ENCODE data around the gene DYNC2H1.

DYNC2H1 gene

DNA sequence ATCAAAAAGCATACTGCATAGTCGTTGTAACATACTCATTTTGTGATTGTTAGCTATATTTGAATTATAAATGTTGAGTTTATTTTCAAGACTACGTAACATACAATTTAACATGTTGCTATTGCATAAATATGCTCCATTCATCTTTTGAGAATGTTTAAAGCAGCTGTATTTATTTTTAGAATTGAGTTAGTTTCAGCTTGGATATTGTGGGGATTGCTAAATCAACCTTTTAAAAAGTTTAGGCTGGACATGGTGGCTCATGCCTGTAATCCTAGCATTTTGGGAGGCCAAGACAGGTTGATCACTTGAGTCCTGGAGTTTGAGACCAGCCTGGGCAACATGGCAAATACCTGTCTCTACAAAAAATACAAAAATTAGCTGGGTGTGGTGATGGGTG, 288.1 kb downstream of the DYNC2H1 start:
- TF ChIP-seq FOXM1 (IDR thresholded peaks at IDR 0.05; ENCODE audit: borderline replicate concordance), result no peak
- ChIA-PET CTCF (no interaction called here), POLR2A (no interaction called here)
- DNase-seq (ENCODE audit: extremely low spot score), result no peak

DNA sequence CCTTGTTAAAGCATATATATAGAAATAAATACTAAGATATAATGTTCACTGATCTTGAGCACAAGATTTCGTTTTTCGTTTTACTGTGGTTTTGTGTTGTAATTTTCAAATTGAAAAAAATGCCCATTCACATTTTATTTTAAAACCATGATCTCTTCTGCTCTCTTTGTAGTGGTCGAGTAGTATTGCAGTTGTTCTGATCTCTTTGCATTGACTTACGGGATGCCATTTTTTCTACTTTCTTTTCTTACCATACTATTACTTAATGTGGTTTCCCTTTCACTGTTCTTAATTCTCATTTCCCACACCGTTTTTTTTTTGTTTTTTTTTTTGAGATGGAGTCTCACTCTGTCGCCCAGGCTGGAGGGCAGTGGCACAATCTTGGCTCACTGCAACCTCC, 289.6 kb downstream of the DYNC2H1 start:
- ChIA-PET POLR2A (no interaction called here), CTCF (no interaction called here)
- DNase-seq (ENCODE audit: extremely low spot score), result no peak
- TF ChIP-seq L3MBTL2 (conservative IDR thresholded peaks at IDR 0.05) (no peak), TARDBP (IDR thresholded peaks at IDR 0.05) (no peak), HDGF (IDR thresholded peaks at IDR 0.05; ENCODE audit: borderline replicate concordance) (no peak), ELF4 (IDR thresholded peaks at IDR 0.05) (no peak), SP1 (IDR thresholded peaks at IDR 0.05) (no peak), LEF1 (IDR thresholded peaks at IDR 0.05; ENCODE audit: borderline replicate concordance) (no peak), ARNT (IDR thresholded peaks at IDR 0.05) (no peak), BHLHE40 (IDR thresholded peaks at IDR 0.05; ENCODE audit: borderline replicate concordance) (no peak), CTBP1 (IDR thresholded peaks at IDR 0.05; ENCODE audit: borderline replicate concordance) (no peak), FOXA1 (IDR thresholded peaks at IDR 0.05) (no peak), FOXM1 (IDR thresholded peaks at IDR 0.05; ENCODE audit: borderline replicate concordance) (no peak), ZNF384 (IDR thresholded peaks at IDR 0.05) (no peak), FOXK2 (IDR thresholded peaks at IDR 0.05) (no peak)

DNA sequence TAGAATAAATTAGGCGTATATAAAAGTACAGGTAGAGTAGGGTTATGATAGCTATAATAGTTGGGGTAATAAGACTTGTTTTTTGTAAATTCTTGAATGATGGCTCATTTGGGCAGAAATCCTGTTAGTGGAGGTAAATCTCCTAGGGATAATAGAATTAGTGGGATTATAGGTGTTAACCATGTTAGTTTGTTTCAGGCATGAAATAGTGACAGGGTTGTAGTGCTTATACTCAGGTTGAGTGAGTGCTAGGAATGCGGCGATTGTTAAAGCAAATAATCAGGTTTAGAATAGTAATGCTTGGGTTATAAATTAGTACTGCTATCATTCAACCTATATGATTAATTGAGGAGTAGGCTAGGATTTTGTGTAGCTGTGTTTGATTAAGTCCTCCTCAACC, 297.1 kb downstream of the DYNC2H1 start:
- ChIA-PET CTCF (no interaction called here), POLR2A (no interaction called here)
- DNase-seq (ENCODE audit: extremely low spot score), result no peak
- TF ChIP-seq ARNT (IDR thresholded peaks at IDR 0.05) (no peak), BHLHE40 (IDR thresholded peaks at IDR 0.05; ENCODE audit: borderline replicate concordance) (no peak), L3MBTL2 (conservative IDR thresholded peaks at IDR 0.05) (no peak)

DNA sequence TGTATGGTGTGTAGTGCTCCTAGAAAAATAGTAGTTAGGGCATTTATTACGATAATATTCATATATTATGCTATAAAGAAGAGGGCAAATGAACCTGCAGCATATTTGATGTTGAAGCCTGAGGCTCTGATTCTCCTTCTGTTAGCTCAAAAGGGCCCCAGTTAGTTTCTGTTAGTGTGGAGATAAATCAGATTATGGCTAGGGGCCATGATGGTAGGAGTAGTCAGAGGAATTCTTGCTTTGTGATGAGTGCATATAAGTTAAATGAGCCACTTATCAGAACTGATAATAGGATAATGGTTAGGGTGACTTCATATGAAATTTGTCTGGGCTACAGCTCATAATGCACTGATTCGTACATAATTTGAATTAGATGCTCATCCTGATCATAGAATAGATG, 298.4 kb downstream of the DYNC2H1 start:
- DNase-seq (ENCODE audit: extremely low spot score), result no peak
- ChIA-PET POLR2A (no interaction called here), CTCF (no interaction called here)
- TF ChIP-seq NFRKB (IDR thresholded peaks at IDR 0.05), result no peak
- TF ChIP-seq FOXK2 (IDR thresholded peaks at IDR 0.05), result no peak
- TF ChIP-seq L3MBTL2 (conservative IDR thresholded peaks at IDR 0.05), result no peak
- TF ChIP-seq CTBP1 (IDR thresholded peaks at IDR 0.05; ENCODE audit: borderline replicate concordance), result no peak
- no peak for TF ChIP-seq HDGF (IDR thresholded peaks at IDR 0.05; ENCODE audit: borderline replicate concordance)
- TF ChIP-seq ARNT (IDR thresholded peaks at IDR 0.05), result no peak
- TF ChIP-seq, protein P1, sequence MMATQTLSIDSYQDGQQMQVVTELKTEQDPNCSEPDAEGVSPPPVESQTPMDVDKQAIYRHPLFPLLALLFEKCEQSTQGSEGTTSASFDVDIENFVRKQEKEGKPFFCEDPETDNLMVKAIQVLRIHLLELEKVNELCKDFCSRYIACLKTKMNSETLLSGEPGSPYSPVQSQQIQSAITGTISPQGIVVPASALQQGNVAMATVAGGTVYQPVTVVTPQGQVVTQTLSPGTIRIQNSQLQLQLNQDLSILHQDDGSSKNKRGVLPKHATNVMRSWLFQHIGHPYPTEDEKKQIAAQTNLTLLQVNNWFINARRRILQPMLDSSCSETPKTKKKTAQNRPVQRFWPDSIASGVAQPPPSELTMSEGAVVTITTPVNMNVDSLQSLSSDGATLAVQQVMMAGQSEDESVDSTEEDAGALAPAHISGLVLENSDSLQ (IDR thresholded peaks at IDR 0.05), result no peak
- no peak for TF ChIP-seq BHLHE40 (IDR thresholded peaks at IDR 0.05; ENCODE audit: borderline replicate concordance)
- TF ChIP-seq ELF4 (IDR thresholded peaks at IDR 0.05), result no peak
- no peak for TF ChIP-seq SUZ12 (IDR thresholded peaks at IDR 0.05)
- no peak for TF ChIP-seq ZNF384 (IDR thresholded peaks at IDR 0.05)
- TF ChIP-seq TARDBP (IDR thresholded peaks at IDR 0.05), result no peak
- no peak for TF ChIP-seq FOXA1 (IDR thresholded peaks at IDR 0.05)
- no peak for TF ChIP-seq SP1 (IDR thresholded peaks at IDR 0.05)
- no peak for TF ChIP-seq FOXM1 (IDR thresholded peaks at IDR 0.05; ENCODE audit: borderline replicate concordance)
- TF ChIP-seq LEF1 (IDR thresholded peaks at IDR 0.05; ENCODE audit: borderline replicate concordance), result no peak

DNA sequence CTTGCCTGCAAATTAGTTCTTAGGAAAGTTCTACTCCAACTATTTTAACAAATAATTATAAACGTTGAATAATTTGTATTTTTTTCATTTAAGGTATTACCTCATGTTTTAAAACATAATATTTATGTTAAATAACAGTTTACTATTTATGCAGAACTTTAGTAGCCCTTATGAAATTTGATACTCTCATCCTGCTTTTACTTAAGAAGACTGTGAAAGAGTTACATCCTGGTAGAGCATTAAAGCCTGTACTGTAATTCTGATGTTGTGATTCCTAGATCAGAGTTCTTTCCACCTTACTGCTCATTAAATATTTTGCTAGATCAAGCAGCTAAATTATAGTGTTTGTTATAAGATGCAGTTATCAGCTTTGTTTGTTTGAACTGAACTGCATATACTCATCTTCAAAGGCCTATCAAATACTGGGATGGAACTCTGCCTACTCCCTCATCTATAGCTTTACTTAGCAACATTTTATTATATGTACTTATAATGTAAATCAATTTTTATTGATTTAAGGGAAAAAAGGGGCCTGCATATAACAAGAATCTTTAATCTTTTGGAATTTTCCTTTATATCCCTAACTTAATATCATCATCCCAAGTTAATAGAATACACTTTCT, 304.2 kb downstream of the DYNC2H1 start:
- TF ChIP-seq HDGF (IDR thresholded peaks at IDR 0.05; ENCODE audit: borderline replicate concordance), result no peak
- TF ChIP-seq SUZ12 (IDR thresholded peaks at IDR 0.05), result no peak
- no peak for TF ChIP-seq TARDBP (IDR thresholded peaks at IDR 0.05)
- TF ChIP-seq, protein P1 (IDR thresholded peaks at IDR 0.05), result no peak
- TF ChIP-seq ZNF384 (IDR thresholded peaks at IDR 0.05), result no peak
- TF ChIP-seq BHLHE40 (IDR thresholded peaks at IDR 0.05; ENCODE audit: borderline replicate concordance), result no peak
- TF ChIP-seq FOXM1 (IDR thresholded peaks at IDR 0.05; ENCODE audit: borderline replicate concordance), result no peak
- no peak for TF ChIP-seq FOXA1 (IDR thresholded peaks at IDR 0.05)
- TF ChIP-seq ARNT (IDR thresholded peaks at IDR 0.05), result no peak
- no peak for TF ChIP-seq NFRKB (IDR thresholded peaks at IDR 0.05)
- TF ChIP-seq SP1 (IDR thresholded peaks at IDR 0.05), result no peak
- no peak for TF ChIP-seq FOXK2 (IDR thresholded peaks at IDR 0.05)
- TF ChIP-seq L3MBTL2 (conservative IDR thresholded peaks at IDR 0.05), result no peak
- TF ChIP-seq LEF1 (IDR thresholded peaks at IDR 0.05; ENCODE audit: borderline replicate concordance), result no peak
- TF ChIP-seq ELF4 (IDR thresholded peaks at IDR 0.05), result no peak
- no peak for TF ChIP-seq CTBP1 (IDR thresholded peaks at IDR 0.05; ENCODE audit: borderline replicate concordance)
- POLR2A ChIA-PET, result no interaction called here
- no peak for DNase-seq (ENCODE audit: extremely low spot score)
- CTCF ChIA-PET, result no interaction called here

DNA sequence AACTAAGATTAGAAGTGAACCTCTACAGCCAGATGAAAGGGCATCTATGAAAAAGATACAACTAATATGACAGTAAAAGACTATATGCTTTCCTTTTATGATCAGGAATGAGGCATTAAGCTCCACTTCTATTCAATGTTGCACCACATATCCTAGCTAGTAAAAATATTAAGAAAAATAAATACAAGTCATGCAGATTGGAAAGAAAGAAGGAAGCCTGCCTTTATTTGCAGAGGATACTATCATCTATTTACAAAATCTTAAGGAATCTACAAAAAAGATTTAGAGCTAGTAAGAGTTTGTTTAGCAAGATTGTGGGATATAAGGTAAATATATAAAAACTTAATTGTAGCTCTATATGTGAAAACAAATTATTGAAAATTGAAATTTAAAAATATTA, 308.8 kb downstream of the DYNC2H1 start:
- TF ChIP-seq FOXK2 (IDR thresholded peaks at IDR 0.05), result no peak
- no peak for TF ChIP-seq FOXM1 (IDR thresholded peaks at IDR 0.05; ENCODE audit: borderline replicate concordance)
- TF ChIP-seq CTBP1 (IDR thresholded peaks at IDR 0.05; ENCODE audit: borderline replicate concordance), result no peak
- no peak for TF ChIP-seq TARDBP (IDR thresholded peaks at IDR 0.05)
- TF ChIP-seq ARNT (IDR thresholded peaks at IDR 0.05), result no peak
- POLR2A ChIA-PET, result no interaction called here
- CTCF ChIA-PET, result interaction anchor here (0.6 kb wide), 1 partner anchor 56 kb away, joined by 5 read pairs; no protein-coding TSS in a partner anchor
- DNase-seq (ENCODE audit: extremely low spot score), result no peak

DNA sequence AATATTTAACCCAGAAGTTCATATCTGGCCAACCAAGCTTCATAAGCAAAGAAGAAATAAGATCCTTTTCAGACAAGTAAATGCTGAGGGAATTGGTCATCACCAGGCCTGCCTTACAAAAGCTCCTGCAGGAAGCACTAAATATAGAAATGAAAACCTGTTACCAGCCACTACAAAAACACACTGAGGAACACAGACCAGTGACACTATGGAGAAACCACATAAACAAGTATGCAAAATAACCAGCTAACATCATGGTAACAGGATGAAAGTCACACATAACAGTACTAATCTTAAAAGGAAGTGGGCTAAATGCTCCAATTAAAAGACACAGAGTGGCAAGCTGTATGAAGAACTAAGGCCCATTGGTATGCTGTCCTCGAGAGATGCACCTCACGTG, 311.4 kb downstream of the DYNC2H1 start:
- DNase-seq (ENCODE audit: extremely low spot score), result no peak
- POLR2A ChIA-PET, result no interaction called here
- TF ChIP-seq HDGF (IDR thresholded peaks at IDR 0.05; ENCODE audit: borderline replicate concordance) (no peak), BHLHE40 (IDR thresholded peaks at IDR 0.05; ENCODE audit: borderline replicate concordance) (no peak), ZNF384 (IDR thresholded peaks at IDR 0.05) (no peak), NFRKB (IDR thresholded peaks at IDR 0.05) (no peak), LEF1 (IDR thresholded peaks at IDR 0.05; ENCODE audit: borderline replicate concordance) (no peak), FOXA1 (IDR thresholded peaks at IDR 0.05) (no peak), CTBP1 (IDR thresholded peaks at IDR 0.05; ENCODE audit: borderline replicate concordance) (no peak), ARNT (IDR thresholded peaks at IDR 0.05) (no peak), L3MBTL2 (conservative IDR thresholded peaks at IDR 0.05) (no peak), FOXK2 (IDR thresholded peaks at IDR 0.05) (no peak), ELF4 (IDR thresholded peaks at IDR 0.05) (no peak), TARDBP (IDR thresholded peaks at IDR 0.05) (no peak), SUZ12 (IDR thresholded peaks at IDR 0.05) (no peak)
- TF ChIP-seq, protein P1 (IDR thresholded peaks at IDR 0.05), result no peak
- CTCF ChIA-PET, result no interaction called here

Data from HEK293T (cell line).